Coronary artery (tissue), 2 donors: Measurements from ENCODE around the gene S100Z.

Source experiments
- DNase-seq: peaks from one replicate; pipeline ENCODE4 v3.0.0-alpha.2; 2017; ENCODE audit warnings: low spot score
- H3K27ac ChIP-seq, 2 donors: fragments of 200-600 bp; sonication (generic); one replicate each; pipeline ENCODE4 v1.5.1; 2016 to 2019
- H3K4me3 ChIP-seq: fragments of 200-600 bp; sonication (generic); 2 replicates; pipeline ENCODE4 v1.5.1; 2016; ENCODE audit warnings: mild to moderate bottlenecking, moderate library complexity
- TF ChIP-seq, protein P1 (sequence below): fragments of 200-600 bp; sonication (generic); IDR thresholded peaks from one replicate; pipeline ENCODE4 v1.5.1; 2019; ENCODE audit warnings: antibody characterized with exemption

Gene S100Z

DNA sequence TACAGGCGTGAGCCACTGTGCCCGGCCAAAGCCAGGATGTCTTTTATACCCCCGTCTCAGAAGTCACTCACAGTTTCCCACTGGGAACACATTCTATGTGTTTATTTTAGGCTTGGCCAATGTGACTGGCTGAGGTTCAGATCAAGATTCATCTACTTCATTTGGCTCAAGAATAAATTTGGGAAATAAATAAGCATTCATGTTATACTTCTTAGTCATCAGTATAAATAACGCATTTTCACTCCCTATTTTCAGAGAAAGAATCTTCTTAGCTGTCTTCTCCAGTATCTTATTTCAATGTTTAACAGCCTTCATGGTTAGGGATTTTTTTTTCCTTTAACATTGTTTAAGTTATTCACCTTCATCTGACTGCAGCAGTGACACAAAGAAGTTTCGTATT is 11.8 kb downstream of the S100Z start:
- Histone ChIP-seq H3K4me3 (no peak overlapping the region), H3K27ac (no peak overlapping the region)
- TF ChIP-seq, protein P1, sequence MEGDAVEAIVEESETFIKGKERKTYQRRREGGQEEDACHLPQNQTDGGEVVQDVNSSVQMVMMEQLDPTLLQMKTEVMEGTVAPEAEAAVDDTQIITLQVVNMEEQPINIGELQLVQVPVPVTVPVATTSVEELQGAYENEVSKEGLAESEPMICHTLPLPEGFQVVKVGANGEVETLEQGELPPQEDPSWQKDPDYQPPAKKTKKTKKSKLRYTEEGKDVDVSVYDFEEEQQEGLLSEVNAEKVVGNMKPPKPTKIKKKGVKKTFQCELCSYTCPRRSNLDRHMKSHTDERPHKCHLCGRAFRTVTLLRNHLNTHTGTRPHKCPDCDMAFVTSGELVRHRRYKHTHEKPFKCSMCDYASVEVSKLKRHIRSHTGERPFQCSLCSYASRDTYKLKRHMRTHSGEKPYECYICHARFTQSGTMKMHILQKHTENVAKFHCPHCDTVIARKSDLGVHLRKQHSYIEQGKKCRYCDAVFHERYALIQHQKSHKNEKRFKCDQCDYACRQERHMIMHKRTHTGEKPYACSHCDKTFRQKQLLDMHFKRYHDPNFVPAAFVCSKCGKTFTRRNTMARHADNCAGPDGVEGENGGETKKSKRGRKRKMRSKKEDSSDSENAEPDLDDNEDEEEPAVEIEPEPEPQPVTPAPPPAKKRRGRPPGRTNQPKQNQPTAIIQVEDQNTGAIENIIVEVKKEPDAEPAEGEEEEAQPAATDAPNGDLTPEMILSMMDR: no peak
- DNase-seq: no peak

DNA sequence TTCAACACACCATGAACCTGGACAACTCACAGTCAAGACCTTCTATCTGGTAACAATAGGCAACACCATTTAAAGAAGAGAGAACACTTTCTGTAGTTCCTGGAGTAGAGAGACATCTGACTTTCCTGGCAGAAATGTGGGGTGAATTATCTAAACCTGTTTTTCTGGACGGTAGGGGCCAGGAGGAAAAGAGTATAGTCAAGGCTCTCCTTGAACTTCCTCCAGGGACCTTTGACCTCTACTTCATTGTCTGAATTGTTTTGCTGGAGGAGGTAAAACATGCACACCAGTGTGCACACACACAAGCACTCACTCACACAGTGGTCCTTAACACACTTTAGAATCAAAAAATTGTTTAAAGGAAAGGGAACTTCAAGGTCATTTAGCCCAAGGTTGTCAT is 13.2 kb downstream of the S100Z start:
- H3K27ac ChIP-seq: no peak overlapping the region
- no peak for DNase-seq
- TF ChIP-seq, protein P1: no peak
- H3K4me3 ChIP-seq: no peak overlapping the region

DNA sequence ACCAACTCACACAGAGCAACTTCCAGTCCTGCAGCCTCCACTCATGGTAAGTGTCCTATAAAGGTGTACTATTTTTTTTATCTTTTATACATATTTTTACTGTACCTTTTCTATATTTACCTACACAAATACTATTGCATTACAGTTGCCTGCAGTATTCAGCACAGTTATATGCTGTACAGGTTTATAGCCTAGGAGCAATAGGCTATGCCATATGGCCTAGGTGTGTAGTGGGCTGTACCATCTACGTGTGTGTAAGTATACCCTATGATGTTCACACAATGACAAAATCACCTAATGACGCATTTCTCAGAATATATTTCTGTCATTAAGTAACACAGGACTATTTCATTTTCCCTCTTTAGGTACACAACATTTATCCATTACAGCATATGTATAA is 16.7 kb downstream of the S100Z start:
- H3K4me3 ChIP-seq: no peak overlapping the region
- no peak for DNase-seq
- H3K27ac ChIP-seq: no peak overlapping the region
- TF ChIP-seq, protein P1: no peak

DNA sequence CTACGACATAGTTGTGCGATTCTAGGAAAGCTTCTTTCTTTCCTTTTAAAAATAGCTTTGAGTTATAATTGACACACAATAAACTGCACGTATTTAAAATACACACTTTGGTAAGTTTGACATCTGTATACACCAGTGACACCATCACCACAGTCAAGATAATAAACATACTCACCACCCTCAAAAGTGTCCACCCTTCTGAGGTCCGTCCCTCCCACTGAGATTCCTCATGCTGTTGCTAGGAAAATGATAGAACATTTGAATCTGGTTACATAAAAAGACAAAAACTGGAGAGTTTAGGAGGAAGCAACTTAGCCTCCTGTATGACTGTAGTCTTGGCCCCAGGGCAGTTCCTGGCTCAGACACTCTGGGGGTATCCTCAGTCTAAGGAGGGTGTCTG is 17.2 kb downstream of the S100Z start:
- no peak for DNase-seq
- TF ChIP-seq, protein P1: no peak
- Histone ChIP-seq H3K27ac (no peak overlapping the region), H3K4me3 (no peak overlapping the region)

DNA sequence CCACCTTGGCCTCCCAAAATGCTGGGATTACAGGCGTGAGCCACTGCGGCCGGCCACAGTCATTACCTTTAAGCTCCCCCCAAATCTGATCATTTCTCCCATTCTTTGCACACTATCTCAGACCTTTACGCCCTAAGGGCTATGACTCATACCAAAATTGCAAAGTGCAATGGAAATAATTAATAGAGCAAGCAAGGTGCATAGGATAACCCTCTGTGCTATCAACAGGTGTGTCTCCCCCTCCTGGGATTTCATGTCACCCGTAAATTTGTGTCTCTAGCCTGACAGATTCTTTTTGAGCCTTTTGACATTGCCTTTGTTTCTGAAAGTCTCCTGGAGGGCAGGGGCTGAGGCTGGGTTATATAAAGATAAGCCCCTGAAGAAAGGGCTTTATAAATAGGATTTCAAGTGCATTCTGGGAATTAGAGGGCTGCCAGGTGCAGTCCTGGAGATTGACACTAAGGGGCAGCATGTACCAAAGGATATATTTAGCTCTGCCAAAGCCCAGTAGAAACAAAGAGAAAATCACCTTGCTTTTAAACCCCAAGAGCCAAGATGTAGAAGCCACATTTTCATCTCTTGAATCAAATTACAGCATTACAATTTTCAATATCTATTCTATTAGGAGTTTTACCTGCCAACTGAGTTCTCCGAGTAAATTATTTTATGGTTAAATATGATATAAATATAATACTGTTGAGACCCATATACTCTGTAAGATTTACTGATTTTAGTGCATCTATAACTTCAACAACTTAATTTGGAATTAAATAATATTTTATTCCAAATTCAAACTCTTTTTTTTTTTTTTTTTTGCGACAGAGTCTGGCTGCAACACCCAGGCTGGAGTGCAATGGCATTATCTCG is 18.2 kb downstream of the S100Z start:
- DNase-seq: no peak
- Histone ChIP-seq H3K27ac (no peak overlapping the region), H3K4me3 (no peak overlapping the region)
- TF ChIP-seq, protein P1: no peak

DNA sequence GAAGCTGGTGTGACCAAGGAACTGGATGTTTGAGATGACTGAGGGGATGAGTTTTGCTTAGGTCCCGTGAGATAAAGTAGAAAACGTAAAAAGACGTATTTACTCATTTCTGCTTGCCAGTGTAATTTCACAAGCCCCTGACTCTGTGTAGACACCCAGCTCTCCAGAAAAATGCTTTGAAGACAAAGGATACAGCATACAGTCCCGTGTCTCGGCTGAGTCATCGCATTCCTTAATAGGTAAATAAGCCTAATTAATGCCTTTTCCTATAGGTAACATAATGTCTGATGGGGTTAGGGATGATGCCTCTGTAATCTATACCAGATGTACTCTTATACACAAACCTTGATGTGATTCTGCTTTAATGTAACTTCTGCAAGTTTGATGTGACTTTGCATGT is 20.2 kb downstream of the S100Z start:
- H3K27ac ChIP-seq: no peak overlapping the region
- TF ChIP-seq, protein P1: no peak
- H3K4me3 ChIP-seq: no peak overlapping the region
- DNase-seq: no peak

DNA sequence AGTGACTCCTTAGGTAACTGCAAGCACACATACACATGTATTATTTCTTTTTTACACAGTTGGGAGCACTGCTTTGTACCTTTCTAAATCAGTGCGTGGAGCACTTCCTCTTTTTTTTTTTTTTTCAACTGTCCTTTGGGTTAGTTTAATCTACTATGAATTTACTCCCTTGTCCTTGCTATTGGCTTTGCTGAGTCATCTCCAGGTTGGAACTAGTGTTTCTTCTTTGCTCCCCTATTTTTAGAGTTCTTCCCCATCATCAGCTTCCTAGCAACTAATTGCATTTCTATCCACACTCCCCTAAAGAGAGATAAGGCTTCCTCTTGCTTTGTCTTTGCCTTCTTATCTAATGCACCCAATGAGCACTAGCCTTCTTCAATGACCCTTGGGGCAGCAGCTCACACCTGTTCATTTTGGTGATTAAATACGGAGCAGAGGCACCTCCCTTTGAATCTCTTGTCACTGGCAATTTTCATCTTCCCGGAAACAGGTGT is 24.3 kb downstream of the S100Z start:
- Histone ChIP-seq H3K27ac (no peak overlapping the region), H3K4me3 (no peak overlapping the region)
- TF ChIP-seq, protein P1: no peak
- DNase-seq: no peak
